ENCODE measurements around the gene OR6B1.

DNA sequence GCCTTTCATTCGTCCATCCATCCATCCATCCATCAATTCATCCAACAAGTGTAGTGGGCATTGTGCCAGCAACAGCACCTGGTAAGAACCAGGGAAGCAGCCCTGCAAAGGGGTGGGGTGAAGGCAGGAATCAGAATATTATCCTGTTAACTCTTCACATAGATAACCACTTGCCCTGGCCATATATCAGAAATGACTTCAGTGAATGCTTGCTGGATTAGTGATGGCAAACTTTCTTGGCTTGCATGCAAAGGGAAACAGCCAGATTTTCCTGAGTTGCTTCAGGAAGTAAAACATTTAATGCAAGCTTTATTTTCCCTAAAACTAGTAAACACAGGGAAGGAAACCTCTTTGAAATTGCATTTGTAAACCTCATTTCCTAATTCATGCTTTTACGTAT, 49.4 kb downstream of the OR6B1 start:
- no peak for TF ChIP-seq POLR2A (IDR thresholded peaks at IDR 0.05)
- TF ChIP-seq, protein P1, sequence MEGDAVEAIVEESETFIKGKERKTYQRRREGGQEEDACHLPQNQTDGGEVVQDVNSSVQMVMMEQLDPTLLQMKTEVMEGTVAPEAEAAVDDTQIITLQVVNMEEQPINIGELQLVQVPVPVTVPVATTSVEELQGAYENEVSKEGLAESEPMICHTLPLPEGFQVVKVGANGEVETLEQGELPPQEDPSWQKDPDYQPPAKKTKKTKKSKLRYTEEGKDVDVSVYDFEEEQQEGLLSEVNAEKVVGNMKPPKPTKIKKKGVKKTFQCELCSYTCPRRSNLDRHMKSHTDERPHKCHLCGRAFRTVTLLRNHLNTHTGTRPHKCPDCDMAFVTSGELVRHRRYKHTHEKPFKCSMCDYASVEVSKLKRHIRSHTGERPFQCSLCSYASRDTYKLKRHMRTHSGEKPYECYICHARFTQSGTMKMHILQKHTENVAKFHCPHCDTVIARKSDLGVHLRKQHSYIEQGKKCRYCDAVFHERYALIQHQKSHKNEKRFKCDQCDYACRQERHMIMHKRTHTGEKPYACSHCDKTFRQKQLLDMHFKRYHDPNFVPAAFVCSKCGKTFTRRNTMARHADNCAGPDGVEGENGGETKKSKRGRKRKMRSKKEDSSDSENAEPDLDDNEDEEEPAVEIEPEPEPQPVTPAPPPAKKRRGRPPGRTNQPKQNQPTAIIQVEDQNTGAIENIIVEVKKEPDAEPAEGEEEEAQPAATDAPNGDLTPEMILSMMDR (IDR thresholded peaks at IDR 0.05): no peak
- TF ChIP-seq POLR2AphosphoS5 (IDR thresholded peaks at IDR 0.05): no peak
